ENCODE data around the gene ITGB1.
"Not testable (repeated sequence)": the region's sequence is repeated elsewhere in the genome, so short reads cannot be mapped to it uniquely, and the experiment has no call there.

ITGB1 gene

DNA sequence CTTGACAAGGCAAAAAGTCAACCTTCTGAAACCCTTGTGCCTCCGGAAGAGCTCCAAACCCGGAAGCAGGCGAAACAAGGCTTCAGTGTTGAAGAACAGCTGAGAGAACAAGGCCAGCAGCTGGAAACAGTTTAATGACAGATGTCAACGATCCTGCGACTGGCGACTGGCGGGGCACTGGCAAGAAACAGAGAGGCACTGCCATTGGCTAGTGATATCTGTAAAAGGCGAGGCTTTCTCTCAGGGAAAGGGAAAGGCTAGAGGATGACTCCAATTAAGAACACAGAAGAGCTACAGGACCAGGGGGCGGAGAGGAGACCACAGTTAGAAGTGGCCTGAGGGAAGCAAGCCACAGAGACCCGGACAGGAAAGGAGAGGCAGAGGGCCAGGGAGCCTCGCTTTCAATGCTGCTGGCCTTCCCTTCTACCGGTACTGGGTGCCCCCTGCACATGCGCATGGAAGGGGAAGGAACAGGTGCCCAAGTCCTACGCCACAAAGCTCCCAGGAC is 19.4 kb downstream of the ITGB1 start:
- peak in 45 of 56 donors; percentile 7 to 64 (median 39) for DNase-seq

DNA sequence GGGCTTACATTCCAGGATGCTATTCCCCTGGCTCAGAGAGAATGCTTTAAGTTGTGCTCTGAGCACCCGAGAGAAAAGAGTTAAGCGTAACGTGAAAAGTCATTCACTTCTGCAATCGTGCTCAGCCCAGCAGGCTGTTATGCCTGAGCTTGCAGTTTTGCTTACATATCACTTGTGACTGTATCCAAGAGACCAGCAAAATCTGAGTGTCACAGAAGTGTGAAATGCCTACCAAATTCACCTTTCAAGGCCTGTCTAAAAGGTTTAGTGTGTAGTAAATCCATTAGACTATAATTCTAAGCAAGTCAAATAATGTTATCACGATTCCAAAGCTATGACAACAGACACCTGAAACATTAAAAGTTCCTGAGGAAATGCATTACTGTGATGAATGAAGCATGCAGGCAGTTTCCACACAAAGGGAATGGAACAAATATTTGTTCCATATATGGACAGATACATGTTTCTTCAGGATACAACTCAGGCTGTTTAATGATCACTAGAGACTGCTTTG is 20.1 kb downstream of the ITGB1 start:
- DNase-seq, result no peak

DNA sequence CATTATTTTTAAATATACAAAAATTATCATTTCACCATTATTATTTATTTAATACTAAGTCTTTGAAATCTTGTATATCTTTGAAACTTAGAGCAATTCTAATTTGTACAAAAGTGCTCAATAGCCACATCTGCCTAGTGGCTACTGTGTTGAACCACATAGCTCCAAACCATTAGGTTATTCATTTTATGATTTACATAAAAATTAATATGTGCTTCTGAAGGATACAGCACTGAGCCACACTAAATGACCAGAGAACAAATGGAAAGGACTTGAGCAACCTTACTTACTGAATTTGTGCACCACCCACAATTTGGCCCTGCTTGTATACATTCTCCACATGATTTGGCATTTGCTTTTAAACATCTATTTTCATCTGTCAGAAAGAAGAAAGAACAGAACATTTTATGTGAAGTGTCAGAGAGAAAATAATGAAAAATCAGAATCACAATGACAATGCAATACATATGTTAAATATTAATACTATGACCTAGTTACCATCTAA is 25.8 kb downstream of the ITGB1 start:
- no peak for DNase-seq

DNA sequence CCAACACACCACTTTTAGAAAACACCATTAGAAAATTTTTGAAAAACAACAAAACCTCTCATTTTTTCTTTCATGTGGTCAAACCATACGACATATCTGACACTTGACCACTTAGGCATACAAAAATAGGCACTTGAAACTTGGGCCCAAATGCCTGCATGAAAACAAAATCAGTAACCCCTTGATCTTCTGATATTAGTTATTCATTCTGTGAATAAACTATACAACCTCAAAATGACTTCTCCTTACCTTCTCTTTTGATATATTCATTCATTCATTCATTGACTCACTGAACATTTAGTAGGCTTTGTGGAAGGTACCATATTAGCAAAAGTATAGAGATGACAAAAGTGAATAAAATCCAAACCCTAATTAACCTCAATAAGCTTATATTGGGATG is 26.4 kb downstream of the ITGB1 start:
- DNase-seq, result no peak

DNA sequence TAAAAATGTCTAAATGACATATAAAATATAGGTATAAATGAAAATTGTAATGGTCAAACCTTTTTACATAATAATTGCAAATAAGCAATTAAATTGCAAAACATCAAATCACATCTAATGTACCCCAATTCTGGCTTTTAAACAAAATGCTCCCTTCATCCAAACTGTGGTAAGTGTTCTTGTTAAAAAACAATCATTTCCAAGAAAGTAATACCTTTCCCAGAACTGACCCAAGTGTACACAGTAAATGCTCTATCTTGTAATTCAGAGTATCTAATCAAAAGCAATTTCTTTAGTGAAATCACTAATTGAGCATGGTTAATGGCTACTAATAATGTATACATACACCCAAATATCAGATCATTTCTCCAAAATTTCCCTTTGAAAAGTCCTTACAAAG is 28.0 kb downstream of the ITGB1 start:
- no peak for DNase-seq

DNA sequence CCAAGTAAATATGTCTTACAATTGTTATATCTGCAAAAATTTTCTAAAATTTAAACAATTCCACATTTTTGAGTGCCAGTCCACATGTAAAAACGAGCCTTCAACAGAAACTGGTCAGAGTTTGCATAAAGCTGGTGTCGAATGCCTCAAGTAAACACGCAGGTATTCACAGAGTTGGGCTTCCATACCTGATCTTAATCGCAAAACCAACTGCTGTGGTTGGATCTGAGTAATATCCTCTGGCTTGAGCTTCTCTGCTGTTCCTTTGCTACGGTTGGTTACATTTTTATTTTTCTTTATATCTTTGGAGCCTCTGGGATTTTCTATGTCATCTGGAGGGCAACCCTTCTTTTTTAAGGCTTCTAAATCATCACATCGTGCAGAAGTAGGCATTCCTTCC is 28.4 kb downstream of the ITGB1 start:
- no peak for DNase-seq

DNA sequence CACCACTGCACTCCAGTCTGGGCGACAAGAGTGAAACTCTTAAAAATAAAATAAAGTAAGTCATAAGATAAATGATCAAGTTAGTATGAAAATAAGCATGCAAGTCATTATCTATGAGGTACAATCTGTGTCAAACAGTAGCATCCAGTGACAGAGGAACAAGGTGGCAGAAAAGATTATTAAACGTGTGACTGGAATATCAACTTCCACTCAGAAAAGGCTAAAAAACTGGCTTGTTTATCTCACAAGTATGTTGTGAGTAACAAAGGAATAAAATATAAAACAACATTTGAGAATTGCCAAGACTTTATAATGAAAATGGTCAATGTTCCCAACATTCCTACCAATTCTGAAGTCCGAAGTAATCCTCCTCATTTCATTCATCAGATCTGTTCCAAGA is 30.3 kb downstream of the ITGB1 start:
- DNase-seq, result no peak

DNA sequence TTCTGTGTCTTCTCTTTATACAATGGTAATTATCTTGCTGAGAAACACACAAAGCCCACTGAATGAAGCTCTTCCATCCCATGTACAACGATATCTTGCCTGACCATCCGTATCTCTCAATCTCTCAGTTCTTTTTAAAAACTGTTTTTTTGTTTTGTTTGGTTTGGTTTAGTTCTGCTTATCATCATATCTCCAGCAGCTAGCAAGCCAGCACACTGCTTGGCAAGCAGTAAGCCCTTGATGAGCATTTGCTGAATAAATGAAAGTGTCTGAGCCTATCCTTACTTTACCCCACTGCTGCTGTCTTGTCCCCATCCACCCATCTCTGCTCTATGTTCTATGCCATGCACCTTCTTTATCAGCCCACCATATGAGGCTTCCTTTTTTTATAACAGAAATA is 34.2 kb downstream of the ITGB1 start:
- no peak for DNase-seq

DNA sequence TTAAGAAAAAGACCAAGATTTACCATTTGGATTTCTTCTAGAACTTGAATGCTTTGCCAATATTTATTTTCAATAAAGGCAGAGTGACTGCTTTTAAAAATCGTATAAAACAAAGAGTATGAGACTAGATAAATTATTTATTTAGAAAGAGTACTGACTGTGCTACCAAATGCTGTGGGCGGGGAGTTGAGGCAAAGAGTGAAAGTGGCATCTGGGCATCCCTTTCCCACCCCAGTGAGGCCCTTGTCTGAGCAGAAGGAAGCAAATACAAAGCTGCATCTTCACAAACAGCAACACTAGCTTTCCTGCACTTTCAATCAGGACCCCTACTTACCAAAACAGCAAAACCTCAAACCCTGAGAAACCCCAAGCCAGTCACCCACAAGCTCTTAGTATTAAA is 34.9 kb downstream of the ITGB1 start:
- no peak for DNase-seq

DNA sequence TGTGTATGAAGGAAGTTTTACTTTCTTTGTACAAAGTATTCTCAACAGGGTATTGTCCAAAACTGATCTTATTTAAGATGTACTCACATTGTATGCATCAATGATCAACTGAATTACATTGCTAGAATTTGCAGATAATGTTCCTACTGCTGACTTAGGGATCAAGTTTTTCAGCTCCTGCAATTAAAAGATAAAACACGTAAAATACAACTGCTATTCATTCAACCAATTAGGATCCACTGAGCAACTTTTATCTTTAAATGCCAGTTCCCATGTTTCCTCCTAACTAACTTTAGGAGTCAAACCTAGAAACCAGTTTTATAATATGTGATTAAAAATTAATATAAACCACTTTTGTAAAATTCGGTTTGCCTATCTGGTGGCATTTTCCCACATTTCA is 35.9 kb downstream of the ITGB1 start:
- no peak for DNase-seq

DNA sequence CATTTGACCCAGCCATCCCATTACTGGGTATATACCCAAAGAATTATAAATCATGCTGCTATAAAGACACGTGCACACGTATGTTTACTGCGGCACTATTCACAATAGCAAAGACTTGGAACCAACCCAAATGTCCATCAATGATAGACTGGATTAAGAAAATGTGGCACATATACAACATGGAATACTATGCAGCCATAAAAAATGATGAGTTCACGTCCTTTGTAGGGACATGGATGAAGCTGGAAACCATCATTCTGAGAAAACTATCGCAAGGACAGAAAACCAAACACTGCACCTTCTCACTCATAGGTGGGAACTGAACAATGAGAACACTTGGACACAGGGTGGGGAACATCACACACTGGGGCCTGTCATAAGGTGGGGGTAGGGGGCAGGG is 40.2 kb downstream of the ITGB1 start:
- DNase-seq, result not testable (repeated sequence)

DNA sequence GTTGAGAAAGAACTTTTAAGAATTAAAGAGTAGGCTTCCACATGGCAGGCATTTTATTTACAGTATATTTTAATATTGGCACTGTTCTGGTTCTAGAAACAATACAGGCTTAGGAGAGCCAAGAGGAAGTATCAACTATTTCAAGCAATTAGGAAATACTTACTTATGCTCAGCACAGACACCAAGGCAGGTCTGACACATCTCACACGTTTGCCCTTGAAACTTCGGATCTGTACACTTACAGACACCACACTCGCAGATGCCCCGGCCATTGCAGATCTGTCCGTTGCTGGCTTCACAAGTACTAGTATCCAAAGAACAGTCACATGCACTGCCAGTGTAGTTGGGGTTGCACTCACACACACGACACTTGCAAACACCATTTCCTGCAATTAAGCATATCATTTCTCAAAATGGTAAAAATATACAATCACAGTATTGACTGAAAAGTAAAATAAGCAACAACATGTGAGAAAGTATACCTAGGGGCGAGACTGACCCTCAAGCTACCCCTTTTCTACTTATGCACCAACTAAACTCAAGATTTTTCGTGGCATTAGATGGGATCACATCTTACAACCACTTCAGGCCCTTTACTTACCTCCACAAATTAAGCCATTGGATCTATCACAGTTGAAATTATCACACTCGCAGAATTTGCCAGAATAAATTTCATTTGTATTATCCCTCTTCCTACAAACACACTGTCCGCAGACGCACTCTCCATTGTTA is 46.6 kb downstream of the ITGB1 start:
- no peak for DNase-seq

DNA sequence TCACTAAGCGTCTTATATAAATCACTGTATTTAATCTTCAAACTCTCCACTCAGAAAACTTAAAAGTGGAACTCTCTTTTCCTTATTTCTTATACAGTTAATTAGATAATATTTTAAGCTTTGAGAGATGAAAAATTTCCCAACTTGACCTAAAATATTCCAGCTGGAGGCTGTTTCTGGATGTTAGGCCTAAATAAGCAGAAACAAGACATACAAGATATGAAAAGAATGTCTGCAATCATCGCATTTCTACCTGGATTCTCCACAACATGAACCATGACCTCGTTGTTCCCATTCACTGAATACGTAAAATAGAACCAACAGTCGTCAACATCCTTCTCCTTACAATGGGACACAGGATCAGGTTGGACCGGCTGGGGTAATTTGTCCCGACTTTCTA is 48.1 kb downstream of the ITGB1 start:
- not testable (repeated sequence) for DNase-seq

DNA sequence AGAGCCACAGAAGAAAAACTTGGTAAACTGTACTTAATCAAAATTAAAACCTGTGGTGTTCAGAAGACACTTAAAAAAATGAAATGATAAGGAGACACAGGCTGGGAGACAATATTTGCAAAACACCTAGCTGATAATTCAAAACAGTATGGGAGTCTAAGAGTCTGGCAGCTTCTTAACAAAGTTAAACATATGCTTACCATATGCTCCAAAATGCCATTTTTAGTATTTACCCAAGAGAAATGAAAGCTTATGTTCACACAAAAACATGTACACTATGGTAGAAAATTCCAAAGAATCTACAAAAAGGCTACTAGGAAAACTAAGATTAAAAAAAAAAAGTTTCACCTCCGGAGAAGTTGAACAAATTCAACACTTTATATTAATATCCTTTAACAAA is 48.6 kb downstream of the ITGB1 start:
- no peak for DNase-seq

DNA sequence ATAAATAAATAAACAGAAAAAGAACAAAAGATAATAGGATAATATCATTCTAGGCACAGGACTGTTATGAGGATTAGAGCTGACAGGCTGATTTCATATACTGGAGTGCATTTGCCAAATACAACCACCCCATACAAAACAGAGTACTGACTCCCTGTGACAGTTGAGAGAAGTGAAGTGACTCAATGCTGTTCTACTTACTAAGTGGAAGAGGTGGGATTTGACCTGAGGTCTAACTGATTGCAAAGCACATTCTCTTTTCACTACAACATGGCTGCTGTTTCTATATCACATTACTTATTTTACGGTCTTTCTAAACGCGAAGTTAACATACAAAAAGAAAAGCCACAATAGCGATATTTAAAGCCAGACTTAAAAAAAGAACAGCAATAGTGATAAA is 51.4 kb downstream of the ITGB1 start:
- DNase-seq, result no peak

DNA sequence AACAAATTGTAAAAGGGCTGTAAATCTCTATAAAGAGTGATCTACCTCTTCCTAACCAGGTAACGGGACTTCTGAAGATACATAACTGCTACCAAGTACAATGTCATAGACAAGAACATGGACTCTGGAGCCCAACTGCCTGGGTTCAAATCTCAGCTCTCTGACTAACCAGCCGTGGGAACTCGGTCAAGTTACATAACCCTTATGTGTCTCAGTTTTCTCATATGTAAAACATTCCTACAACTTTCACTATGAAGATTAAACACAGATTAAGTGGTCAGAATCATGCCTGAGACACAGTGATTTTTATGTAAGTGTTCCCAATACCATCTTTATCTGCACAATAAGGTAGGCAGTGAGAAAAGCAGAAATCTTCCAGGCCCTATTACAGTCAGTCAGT is 52.6 kb downstream of the ITGB1 start:
- no peak for DNase-seq

DNA sequence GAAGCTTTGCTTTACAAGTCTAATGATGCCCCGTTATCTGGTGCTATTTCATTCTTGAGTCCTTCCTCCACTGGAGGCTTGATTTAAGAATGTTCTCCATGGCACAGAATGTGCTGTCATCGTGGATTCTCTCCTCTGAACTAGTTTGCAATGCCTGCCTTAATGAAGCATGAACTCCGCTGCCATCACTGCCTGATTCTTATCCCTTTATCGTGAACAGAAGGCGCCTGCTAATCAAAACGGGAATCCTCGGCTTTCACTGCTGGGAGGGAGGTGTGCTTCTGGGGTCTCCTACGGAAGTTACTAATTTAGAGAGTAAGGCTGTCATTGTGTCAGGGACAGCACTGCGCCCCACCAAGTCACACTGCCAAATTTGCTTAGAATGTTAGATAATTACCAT is 56.2 kb downstream of the ITGB1 start:
- DNase-seq, result no peak

DNA sequence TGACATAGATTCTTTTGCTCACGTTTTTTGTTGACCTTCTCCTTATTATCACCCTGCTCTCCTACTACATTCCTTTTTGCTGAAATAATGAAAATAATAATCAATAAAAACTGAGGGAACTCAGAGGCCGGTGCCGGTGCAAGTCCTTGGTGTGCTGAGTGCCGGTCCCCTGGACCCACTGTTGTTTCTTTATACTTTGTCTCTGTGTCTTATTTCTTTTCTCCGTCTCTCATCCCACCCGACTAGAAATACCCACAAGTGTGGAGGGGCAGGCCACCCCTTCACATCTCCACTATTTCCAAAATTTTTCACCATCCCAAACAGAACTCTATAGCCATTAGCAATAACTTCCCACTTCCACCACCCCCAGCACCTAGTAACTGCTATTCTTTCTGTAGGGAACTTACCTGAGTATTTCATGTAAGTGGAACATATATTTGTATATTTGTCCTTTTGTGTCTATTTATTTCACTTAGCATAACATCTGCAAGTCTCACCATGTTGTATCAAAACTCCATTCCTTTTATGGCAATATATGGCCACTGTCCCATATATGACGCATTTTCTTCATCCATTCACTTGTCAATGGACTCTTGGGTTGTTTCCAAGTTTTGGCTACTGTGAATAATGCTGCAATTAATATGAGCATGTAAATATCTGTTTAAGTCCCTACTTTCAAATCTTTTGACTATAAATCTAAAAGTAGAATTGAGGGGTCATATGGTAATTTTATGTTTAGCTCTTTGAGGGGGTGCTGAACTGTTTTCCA is 62.6 kb downstream of the ITGB1 start:
- not testable (repeated sequence) for DNase-seq

DNA sequence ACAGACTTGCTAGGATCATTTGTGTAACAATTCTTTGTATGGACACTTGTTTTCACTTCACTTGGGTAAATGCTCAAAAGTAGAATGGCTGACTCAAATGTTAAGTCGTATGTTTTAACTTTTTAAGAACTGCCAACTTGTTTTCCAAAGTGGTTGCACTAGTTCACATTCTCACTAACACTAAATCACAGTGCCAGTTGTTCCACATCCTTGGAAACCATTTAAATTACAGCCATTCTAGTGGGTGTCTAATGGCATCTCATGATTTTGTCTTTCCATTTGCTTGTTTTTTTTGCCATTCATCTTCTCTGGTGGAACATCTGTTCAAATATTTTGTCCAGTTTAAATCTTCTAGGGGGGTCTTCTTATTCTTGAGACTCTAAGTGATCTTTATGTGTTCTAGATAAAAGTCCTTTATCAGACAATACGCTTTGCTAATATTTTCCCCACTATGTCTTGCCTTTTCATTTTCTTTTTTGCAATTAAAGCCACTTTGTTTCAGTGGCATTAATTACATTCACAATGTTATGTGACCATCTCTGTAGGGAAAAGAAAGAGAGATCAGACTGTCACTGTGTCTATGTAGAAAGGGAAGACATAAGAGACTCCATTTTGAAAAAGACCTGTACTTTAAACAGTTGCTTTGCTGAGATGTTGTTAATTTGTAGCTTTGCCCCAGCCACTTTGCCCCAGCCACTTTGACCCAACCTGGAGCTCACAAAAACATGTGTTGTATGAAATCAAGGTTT is 63.9 kb downstream of the ITGB1 start:
- DNase-seq, result no peak

DNA sequence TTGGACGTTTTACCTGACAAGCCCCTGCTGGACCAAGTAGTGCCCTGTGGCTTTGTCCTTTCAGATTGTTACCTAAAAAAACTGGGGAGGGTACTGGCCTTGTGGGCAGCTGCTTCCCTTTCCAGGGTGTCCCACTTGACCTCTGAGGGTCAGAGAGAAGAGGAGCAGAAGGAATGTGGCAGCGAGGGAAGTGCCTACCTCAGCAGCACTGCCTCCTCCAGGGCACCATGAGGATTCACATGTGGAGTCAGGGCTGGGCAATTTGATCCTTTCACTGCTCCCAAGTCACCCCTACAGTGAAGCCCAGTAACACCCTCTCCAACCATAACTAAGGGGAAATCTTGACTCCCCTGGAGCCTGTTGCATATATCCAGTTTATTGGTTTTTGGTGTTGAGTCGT is 64.6 kb downstream of the ITGB1 start:
- no peak for DNase-seq

DNA sequence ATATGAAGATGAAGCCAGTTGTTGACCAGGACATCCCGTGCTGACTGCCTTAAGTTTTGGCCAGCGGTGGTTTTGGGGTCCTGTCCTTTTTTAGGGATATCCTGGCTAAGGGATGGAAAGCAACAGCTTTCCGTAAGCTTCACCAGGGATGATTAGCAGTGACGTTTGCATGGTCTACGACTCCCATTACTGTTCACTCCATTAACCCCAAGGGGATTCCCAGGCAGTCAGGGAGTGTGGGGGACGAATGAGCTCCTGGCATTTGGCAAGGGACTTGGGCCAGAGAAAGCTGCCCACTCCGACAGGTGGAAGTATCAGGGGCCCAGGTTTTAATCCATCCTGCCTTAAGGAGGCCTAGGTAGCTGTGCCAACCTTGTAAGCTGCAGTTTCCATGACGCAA is 66.8 kb downstream of the ITGB1 start:
- DNase-seq, result no peak

DNA sequence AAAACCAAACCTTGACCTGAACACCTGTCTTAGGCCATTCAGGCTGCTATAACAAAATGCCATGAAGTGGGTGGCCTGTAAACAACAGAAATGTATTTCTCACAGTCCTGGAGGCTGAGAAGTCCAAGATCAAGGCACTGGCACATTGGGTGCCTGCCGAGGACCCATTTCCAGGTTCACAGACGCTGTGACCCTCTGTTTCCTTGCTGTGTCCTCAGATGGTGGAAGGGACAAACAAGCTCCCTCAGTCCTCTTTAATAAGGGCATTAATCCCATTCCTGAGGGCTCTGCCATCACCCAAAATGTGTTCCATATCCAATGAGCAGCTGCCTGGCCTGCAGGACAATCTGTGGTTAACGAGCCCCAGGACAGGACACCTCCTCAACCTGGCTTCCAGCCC is 67.6 kb downstream of the ITGB1 start:
- DNase-seq, result no peak

Data from nucleus accumbens (tissue), 56 donors.